ENCODE data around the gene PCP2.

The PCP2 gene

GRCh38 chr19:7625763-7626372 is 7.7 kb downstream of the PCP2 start:
- no peak for DNase-seq (ENCODE audit: low spot score)
- no peaks in the 10 kb centered on the region for H3K27me3 ChIP-seq (ENCODE audit: control insufficient read depth in 3 of 3, insufficient read depth in 3 of 3, low read depth in 1 of 3, low read length in 3 of 3)
- no peak overlapping the region for H2AK5ac ChIP-seq (ENCODE audit: low read depth, low read length)
- H3K18ac ChIP-seq (ENCODE audit: low read length) = no peak overlapping the region
- no peak overlapping the region for H4K8ac ChIP-seq (ENCODE audit: low read depth, low read length)
- peaks cover 29 to 59% of the 10 kb centered on the region in 2 donors for H3K36me3 ChIP-seq (replicated peaks in 1 of 2; ENCODE audit: control insufficient read depth in 2 of 2, insufficient read depth in 2 of 2, low read length in 2 of 2)
- no peak overlapping the region for H3K14ac ChIP-seq (ENCODE audit: low read length)
- H4K91ac ChIP-seq (ENCODE audit: low read depth, low read length, poor library complexity) = no peak overlapping the region
- no peak overlapping the region for H3K27ac ChIP-seq (replicated peaks; ENCODE audit: low read length)
- no peak overlapping the region for H3K4ac ChIP-seq (ENCODE audit: low read length)
- peak overlapping the region; percentile 75 for H2BK5ac ChIP-seq (ENCODE audit: low read length)
- no peak overlapping the region for H2BK15ac ChIP-seq (ENCODE audit: low read length)
- H3K23ac ChIP-seq (ENCODE audit: low read depth, low read length, poor library complexity) = peak overlapping the region; percentile 55
- peaks cover 8 to 12% of the 10 kb centered on the region in 2 donors for H3K4me1 ChIP-seq (ENCODE audit: control insufficient read depth in 2 of 2, insufficient read depth in 1 of 2, low read depth in 1 of 2, low read length in 2 of 2)
- H2BK12ac ChIP-seq (ENCODE audit: low read length) = no peak overlapping the region
- no peak overlapping the region for H2BK120ac ChIP-seq (ENCODE audit: low read depth, low read length)
- no peak overlapping the region for H3K9ac ChIP-seq (ENCODE audit: low read depth, low read length, poor library complexity)
- H3K4me3 ChIP-seq (ENCODE audit: low read length in 2 of 2) = no peak overlapping the region
- H3K4me2 ChIP-seq (ENCODE audit: insufficient read depth, low read length, poor library complexity, severe bottlenecking) = no peak overlapping the region
- no peaks in the 10 kb centered on the region for H3K9me3 ChIP-seq (replicated peaks in 1 of 2; ENCODE audit: control insufficient read depth in 2 of 2, insufficient read depth in 1 of 2, low read depth in 1 of 2, low read length in 2 of 2)
- no CpG with 5 or more reads among the region's 34 CpGs for WGBS, 2 donors (ENCODE audit: extremely low coverage in 2 of 2, insufficient read length in 2 of 2, insufficient replicate concordance in 1 of 2)
- H2AFZ ChIP-seq (ENCODE audit: low read length) = no peak overlapping the region
- H3K79me1 ChIP-seq (ENCODE audit: low read depth, low read length) = peaks cover 38% of the 10 kb centered on the region

GRCh38 chr19:7624810-7625209 is 8.7 kb downstream of the PCP2 start:
- Histone ChIP-seq H3K14ac (ENCODE audit: low read length) (no peak overlapping the region), H2BK12ac (ENCODE audit: low read length) (no peak overlapping the region), H3K36me3 (replicated peaks in 1 of 2; ENCODE audit: control insufficient read depth in 2 of 2, insufficient read depth in 2 of 2, low read length in 2 of 2) (peaks cover 38 to 69% of the 10 kb centered on the region in 2 donors), H2BK5ac (ENCODE audit: low read length) (no peak overlapping the region), H2AFZ (ENCODE audit: low read length) (no peak overlapping the region), H2AK5ac (ENCODE audit: low read depth, low read length) (no peak overlapping the region), H3K4ac (ENCODE audit: low read length) (no peak overlapping the region), H3K79me1 (ENCODE audit: low read depth, low read length) (peaks cover 35% of the 10 kb centered on the region), H3K4me2 (ENCODE audit: insufficient read depth, low read length, poor library complexity, severe bottlenecking) (no peak overlapping the region), H3K9me3 (replicated peaks in 1 of 2; ENCODE audit: control insufficient read depth in 2 of 2, insufficient read depth in 1 of 2, low read depth in 1 of 2, low read length in 2 of 2) (no peaks in the 10 kb centered on the region), H3K4me1 (ENCODE audit: control insufficient read depth in 2 of 2, insufficient read depth in 1 of 2, low read depth in 1 of 2, low read length in 2 of 2) (peaks cover 7 to 8% of the 10 kb centered on the region in 2 donors), H4K8ac (ENCODE audit: low read depth, low read length) (no peak overlapping the region), H3K27ac (replicated peaks; ENCODE audit: low read length) (no peak overlapping the region), H4K91ac (ENCODE audit: low read depth, low read length, poor library complexity) (no peak overlapping the region), H3K4me3 (ENCODE audit: low read length in 2 of 2) (no peak overlapping the region), H2BK120ac (ENCODE audit: low read depth, low read length) (no peak overlapping the region), H2BK15ac (ENCODE audit: low read length) (no peak overlapping the region), H3K18ac (ENCODE audit: low read length) (no peak overlapping the region), H3K9ac (ENCODE audit: low read depth, low read length, poor library complexity) (no peak overlapping the region), H3K27me3 (ENCODE audit: control insufficient read depth in 3 of 3, insufficient read depth in 3 of 3, low read depth in 1 of 3, low read length in 3 of 3) (no peaks in the 10 kb centered on the region), H3K23ac (ENCODE audit: low read depth, low read length, poor library complexity) (no peak overlapping the region)
- no CpG with 5 or more reads among the region's 17 CpGs for WGBS, 2 donors (ENCODE audit: extremely low coverage in 2 of 2, insufficient read length in 2 of 2, insufficient replicate concordance in 1 of 2)
- DNase-seq (ENCODE audit: low spot score) = no peak

- Histone ChIP-seq H2BK12ac (ENCODE audit: low read length) (no peak overlapping the region), H2AFZ (ENCODE audit: low read length) (no peak overlapping the region), H3K4ac (ENCODE audit: low read length) (no peak overlapping the region), H3K79me1 (ENCODE audit: low read depth, low read length) (peaks cover 30% of the 10 kb centered on the region), H2BK15ac (ENCODE audit: low read length) (no peak overlapping the region), H3K4me3 (ENCODE audit: low read length in 2 of 2) (no peak overlapping the region), H3K27me3 (ENCODE audit: control insufficient read depth in 3 of 3, insufficient read depth in 3 of 3, low read depth in 1 of 3, low read length in 3 of 3) (no peaks in the 10 kb centered on the region), H4K8ac (ENCODE audit: low read depth, low read length) (no peak overlapping the region), H3K36me3 (replicated peaks in 1 of 2; ENCODE audit: control insufficient read depth in 2 of 2, insufficient read depth in 2 of 2, low read length in 2 of 2) (peaks cover 42 to 73% of the 10 kb centered on the region in 2 donors), H2AK5ac (ENCODE audit: low read depth, low read length) (no peak overlapping the region), H4K91ac (ENCODE audit: low read depth, low read length, poor library complexity) (no peak overlapping the region), H3K4me1 (ENCODE audit: control insufficient read depth in 2 of 2, insufficient read depth in 1 of 2, low read depth in 1 of 2, low read length in 2 of 2) (peaks cover 7 to 8% of the 10 kb centered on the region in 2 donors), H3K14ac (ENCODE audit: low read length) (no peak overlapping the region), H3K4me2 (ENCODE audit: insufficient read depth, low read length, poor library complexity, severe bottlenecking) (no peak overlapping the region), H3K18ac (ENCODE audit: low read length) (no peak overlapping the region), H3K9ac (ENCODE audit: low read depth, low read length, poor library complexity) (no peak overlapping the region), H3K23ac (ENCODE audit: low read depth, low read length, poor library complexity) (no peak overlapping the region), H2BK120ac (ENCODE audit: low read depth, low read length) (no peak overlapping the region), H2BK5ac (ENCODE audit: low read length) (no peak overlapping the region), H3K27ac (replicated peaks; ENCODE audit: low read length) (no peak overlapping the region), H3K9me3 (replicated peaks in 1 of 2; ENCODE audit: control insufficient read depth in 2 of 2, insufficient read depth in 1 of 2, low read depth in 1 of 2, low read length in 2 of 2) (no peaks in the 10 kb centered on the region)
- no CpG with 5 or more reads among the region's 39 CpGs for WGBS, 2 donors (ENCODE audit: extremely low coverage in 2 of 2, insufficient read length in 2 of 2, insufficient replicate concordance in 1 of 2)
- DNase-seq (ENCODE audit: low spot score) = no peak
These were observed 9.6 kb downstream of the PCP2 start for GRCh38 chr19:7623725-7624603.

DNA sequence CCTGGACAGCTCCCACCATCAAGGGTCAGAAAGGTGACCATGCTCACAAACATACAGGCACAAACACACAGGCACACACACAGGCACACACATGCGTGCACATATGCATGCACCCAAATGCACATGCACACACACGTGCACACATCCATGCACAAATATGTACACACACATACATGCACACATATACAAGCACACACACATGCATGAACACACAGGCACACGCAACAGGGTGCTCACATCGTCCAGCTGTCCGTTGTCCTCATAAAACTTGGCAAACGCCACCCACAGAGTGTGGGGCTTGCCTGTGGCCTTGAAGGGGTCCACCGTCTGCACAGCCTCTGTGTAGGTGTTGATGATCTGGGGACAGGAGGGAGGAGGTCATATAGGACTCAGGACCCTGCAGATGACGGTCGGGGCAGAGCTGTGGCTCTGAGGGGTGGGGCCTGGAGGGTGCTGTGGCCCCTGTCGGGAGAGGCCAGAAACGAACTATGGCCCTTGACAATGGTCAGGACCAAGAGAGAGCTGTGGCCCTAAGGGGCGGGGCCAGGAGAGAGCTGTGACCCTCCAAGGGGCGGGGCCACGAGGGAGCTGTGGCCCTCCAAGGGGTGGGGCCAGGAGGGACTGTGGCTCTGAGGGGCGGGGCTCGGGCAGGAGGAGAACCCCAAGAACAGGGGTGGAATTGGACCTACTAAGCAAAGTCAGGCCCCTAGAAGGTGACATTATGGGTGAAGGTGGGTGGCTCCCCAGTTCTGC is 10.4 kb downstream of the PCP2 start:
- DNase-seq (ENCODE audit: low spot score) = no peak
- WGBS, 2 donors (ENCODE audit: extremely low coverage in 2 of 2, insufficient read length in 2 of 2, insufficient replicate concordance in 1 of 2) = no CpG with 5 or more reads among the region's 16 CpGs
- no peak overlapping the region for H3K23ac ChIP-seq (ENCODE audit: low read depth, low read length, poor library complexity)
- no peak overlapping the region for H3K14ac ChIP-seq (ENCODE audit: low read length)
- H2AK5ac ChIP-seq (ENCODE audit: low read depth, low read length) = no peak overlapping the region
- H2BK15ac ChIP-seq (ENCODE audit: low read length) = no peak overlapping the region
- peak overlapping the region in 1 of 2 donors; percentile 65 for H3K4me3 ChIP-seq (ENCODE audit: low read length in 2 of 2)
- H2BK5ac ChIP-seq (ENCODE audit: low read length) = no peak overlapping the region
- no peak overlapping the region for H3K27ac ChIP-seq (replicated peaks; ENCODE audit: low read length)
- H3K4me2 ChIP-seq (ENCODE audit: insufficient read depth, low read length, poor library complexity, severe bottlenecking) = no peak overlapping the region
- no peak overlapping the region for H2AFZ ChIP-seq (ENCODE audit: low read length)
- H3K79me1 ChIP-seq (ENCODE audit: low read depth, low read length) = peaks cover 27% of the 10 kb centered on the region
- no peak overlapping the region for H3K18ac ChIP-seq (ENCODE audit: low read length)
- H3K9me3 ChIP-seq (replicated peaks in 1 of 2; ENCODE audit: control insufficient read depth in 2 of 2, insufficient read depth in 1 of 2, low read depth in 1 of 2, low read length in 2 of 2) = no peaks in the 10 kb centered on the region
- no peak overlapping the region for H2BK12ac ChIP-seq (ENCODE audit: low read length)
- no peaks in the 10 kb centered on the region for H3K27me3 ChIP-seq (ENCODE audit: control insufficient read depth in 3 of 3, insufficient read depth in 3 of 3, low read depth in 1 of 3, low read length in 3 of 3)
- no peak overlapping the region for H4K8ac ChIP-seq (ENCODE audit: low read depth, low read length)
- peaks cover 46 to 82% of the 10 kb centered on the region in 2 donors for H3K36me3 ChIP-seq (replicated peaks in 1 of 2; ENCODE audit: control insufficient read depth in 2 of 2, insufficient read depth in 2 of 2, low read length in 2 of 2)
- peaks cover under 1 to 1% of the 10 kb centered on the region in 2 donors for H3K4me1 ChIP-seq (ENCODE audit: control insufficient read depth in 2 of 2, insufficient read depth in 1 of 2, low read depth in 1 of 2, low read length in 2 of 2)
- H4K91ac ChIP-seq (ENCODE audit: low read depth, low read length, poor library complexity) = no peak overlapping the region
- H2BK120ac ChIP-seq (ENCODE audit: low read depth, low read length) = no peak overlapping the region
- H3K4ac ChIP-seq (ENCODE audit: low read length) = no peak overlapping the region
- H3K9ac ChIP-seq (ENCODE audit: low read depth, low read length, poor library complexity) = no peak overlapping the region
